ENCODE measurements around the gene PKN2.

PKN2 gene

GRCh38 chr1:88658419-88658818 lies 25.7 kb upstream of the PKN2 start:
- Histone ChIP-seq H3K36me3 (ENCODE audit: insufficient read depth) (no peaks in the 10 kb centered on the region), H3K4me3 (IDR thresholded peaks at IDR 0.05; ENCODE audit: insufficient read depth, low read depth, low read length) (no peak overlapping the region), H3K4me2 (no peak overlapping the region), H4K20me1 (ENCODE audit: insufficient read depth) (no peaks in the 10 kb centered on the region), H3K9ac (no peak overlapping the region), H3K79me2 (ENCODE audit: insufficient read depth, low read depth) (no peaks in the 10 kb centered on the region), H3K27ac (no peak overlapping the region), H2AFZ (ENCODE audit: low read depth) (no peak overlapping the region), H3K4me1 (ENCODE audit: low read depth, poor library complexity, severe bottlenecking) (peaks cover 8% of the 10 kb centered on the region), H3K27me3 (ENCODE audit: insufficient read depth, low read depth) (no peaks in the 10 kb centered on the region)
- TF ChIP-seq CTCF (conservative IDR thresholded peaks at IDR 0.05; ENCODE audit: low read depth, low read length) = no peak

DNA sequence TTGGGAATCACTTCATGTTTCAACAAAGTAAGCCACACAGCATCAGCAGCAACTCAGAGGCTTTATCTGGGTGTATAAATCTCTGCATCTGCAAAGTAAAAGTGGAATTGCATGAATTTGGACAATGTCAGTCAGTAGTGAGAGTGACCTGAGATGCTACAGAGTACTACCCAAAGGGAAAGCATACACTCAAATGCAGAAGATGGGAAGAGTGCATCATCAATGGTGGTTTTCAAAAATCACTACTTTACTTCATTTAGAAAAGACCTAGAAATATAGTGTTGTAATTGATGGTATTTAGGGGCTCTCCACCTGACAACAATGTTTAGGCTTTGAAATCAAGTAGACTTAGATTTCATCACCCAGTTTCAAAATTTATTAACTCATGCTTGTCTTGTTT lies 24.5 kb upstream of the PKN2 start:
- Histone ChIP-seq H3K79me2 (ENCODE audit: insufficient read depth, low read depth) (no peaks in the 10 kb centered on the region), H3K36me3 (ENCODE audit: insufficient read depth) (no peaks in the 10 kb centered on the region), H3K27me3 (ENCODE audit: insufficient read depth, low read depth) (no peaks in the 10 kb centered on the region), H3K27ac (no peak overlapping the region), H4K20me1 (ENCODE audit: insufficient read depth) (no peaks in the 10 kb centered on the region), H3K4me2 (no peak overlapping the region), H2AFZ (ENCODE audit: low read depth) (no peak overlapping the region), H3K4me1 (ENCODE audit: low read depth, poor library complexity, severe bottlenecking) (peaks cover 8% of the 10 kb centered on the region), H3K4me3 (IDR thresholded peaks at IDR 0.05; ENCODE audit: insufficient read depth, low read depth, low read length) (no peak overlapping the region), H3K9ac (no peak overlapping the region)
- no peak for TF ChIP-seq CTCF (conservative IDR thresholded peaks at IDR 0.05; ENCODE audit: low read depth, low read length)

DNA sequence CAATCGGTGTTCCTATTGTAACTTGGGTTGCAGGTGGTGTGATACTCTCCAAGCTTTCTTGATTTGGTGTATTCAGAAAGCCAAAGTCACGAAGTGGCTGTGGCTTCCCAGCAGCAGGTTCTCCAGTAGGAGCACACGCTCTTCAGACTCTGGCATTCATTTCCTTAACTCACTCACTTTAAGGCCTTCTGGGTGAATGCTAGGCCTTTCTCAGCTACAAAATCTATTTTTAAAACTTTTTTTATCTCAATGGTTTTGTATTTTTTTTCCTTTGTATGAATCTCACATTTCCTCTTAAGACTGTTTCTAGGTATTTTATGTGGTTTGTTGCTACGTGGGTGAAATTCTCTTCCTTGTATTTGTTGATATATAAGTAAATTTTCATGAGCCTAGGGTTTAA lies 22.9 kb upstream of the PKN2 start:
- Histone ChIP-seq H4K20me1 (ENCODE audit: insufficient read depth) (no peaks in the 10 kb centered on the region), H3K4me3 (IDR thresholded peaks at IDR 0.05; ENCODE audit: insufficient read depth, low read depth, low read length) (no peak overlapping the region), H3K36me3 (ENCODE audit: insufficient read depth) (no peaks in the 10 kb centered on the region), H3K27me3 (ENCODE audit: insufficient read depth, low read depth) (no peaks in the 10 kb centered on the region), H3K9ac (no peak overlapping the region), H3K4me2 (no peak overlapping the region), H2AFZ (ENCODE audit: low read depth) (no peak overlapping the region), H3K79me2 (ENCODE audit: insufficient read depth, low read depth) (no peaks in the 10 kb centered on the region), H3K27ac (no peak overlapping the region), H3K4me1 (ENCODE audit: low read depth, poor library complexity, severe bottlenecking) (peaks cover 8% of the 10 kb centered on the region)
- TF ChIP-seq CTCF (conservative IDR thresholded peaks at IDR 0.05; ENCODE audit: low read depth, low read length) = no peak

- Histone ChIP-seq H3K4me3 (IDR thresholded peaks at IDR 0.05; ENCODE audit: insufficient read depth, low read depth, low read length) (no peak overlapping the region), H3K36me3 (ENCODE audit: insufficient read depth) (no peaks in the 10 kb centered on the region), H4K20me1 (ENCODE audit: insufficient read depth) (no peaks in the 10 kb centered on the region), H3K79me2 (ENCODE audit: insufficient read depth, low read depth) (no peaks in the 10 kb centered on the region), H3K27me3 (ENCODE audit: insufficient read depth, low read depth) (no peaks in the 10 kb centered on the region), H3K27ac (no peak overlapping the region), H3K9ac (no peak overlapping the region), H2AFZ (ENCODE audit: low read depth) (no peak overlapping the region), H3K4me2 (no peak overlapping the region), H3K4me1 (ENCODE audit: low read depth, poor library complexity, severe bottlenecking) (peaks cover 8% of the 10 kb centered on the region)
- TF ChIP-seq CTCF (conservative IDR thresholded peaks at IDR 0.05; ENCODE audit: low read depth, low read length) = no peak
Observed at GRCh38 chr1:88661951-88662699, 21.9 kb upstream of the PKN2 start.

All from KMS-11 (cell line).